Measurements from ENCODE around the gene VAMP1.
"Not testable (repeated sequence)": the region's sequence is repeated elsewhere in the genome, so short reads cannot be mapped to it uniquely, and the experiment has no call there.

The VAMP1 gene

DNA sequence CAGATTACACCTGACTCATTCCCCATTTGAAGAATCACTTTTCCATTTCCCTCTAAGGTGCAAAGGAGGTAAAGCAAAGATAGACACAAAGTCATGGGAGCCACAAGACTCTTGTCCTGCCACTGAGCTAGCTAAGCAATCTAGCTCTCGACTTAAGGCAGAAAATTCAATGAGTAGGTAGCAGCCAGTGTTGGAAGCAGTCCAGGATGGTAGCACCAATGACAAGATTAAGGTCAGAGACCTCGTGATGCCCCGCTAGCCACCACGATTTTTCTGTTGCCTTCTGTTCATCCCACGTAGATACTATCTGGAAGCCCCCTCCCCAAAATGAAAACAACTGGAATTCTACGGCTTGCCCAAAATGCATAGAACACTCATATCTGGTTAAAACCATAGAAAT, 1.4 kb downstream of the VAMP1 start:
- DNase-seq: no peak

DNA sequence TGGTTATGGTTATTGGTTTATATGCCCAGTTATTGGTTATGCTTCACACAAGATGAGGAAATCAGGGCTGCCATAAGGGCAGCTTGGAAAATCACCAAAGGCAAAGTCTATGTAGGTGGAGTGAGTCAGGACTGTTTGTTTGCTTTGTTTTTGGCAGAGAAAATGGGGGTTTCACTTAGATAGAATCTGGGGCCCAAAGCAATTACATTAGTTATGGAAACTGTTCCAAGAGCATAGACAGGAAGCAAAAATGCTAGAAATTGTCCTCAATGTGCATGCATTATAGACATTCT, 2.2 kb downstream of the VAMP1 start:
- DNase-seq: no peak

GRCh38 chr12:6467571-6468282, 2.8 kb downstream of the VAMP1 start:
- not testable (repeated sequence) for DNase-seq

DNA sequence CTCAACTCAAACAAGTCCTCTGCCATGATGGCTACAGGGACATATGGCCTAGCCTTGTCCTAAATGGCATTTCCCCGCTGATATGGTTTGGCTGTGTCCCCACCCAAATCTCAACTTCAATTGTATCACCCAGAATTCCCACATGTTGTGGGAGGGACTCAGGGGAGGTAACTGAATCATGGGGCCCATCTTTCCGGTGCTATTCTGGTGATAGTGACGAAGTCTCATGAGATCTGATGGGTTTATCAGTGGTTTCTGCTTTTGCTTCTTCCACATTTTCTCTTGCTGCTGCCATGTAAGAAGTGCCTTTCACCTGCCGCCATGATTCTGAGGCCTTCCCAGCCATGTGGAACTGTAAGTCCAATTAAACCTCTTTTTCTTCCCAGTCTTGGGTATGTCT, 3.7 kb downstream of the VAMP1 start:
- not testable (repeated sequence) for DNase-seq

DNA sequence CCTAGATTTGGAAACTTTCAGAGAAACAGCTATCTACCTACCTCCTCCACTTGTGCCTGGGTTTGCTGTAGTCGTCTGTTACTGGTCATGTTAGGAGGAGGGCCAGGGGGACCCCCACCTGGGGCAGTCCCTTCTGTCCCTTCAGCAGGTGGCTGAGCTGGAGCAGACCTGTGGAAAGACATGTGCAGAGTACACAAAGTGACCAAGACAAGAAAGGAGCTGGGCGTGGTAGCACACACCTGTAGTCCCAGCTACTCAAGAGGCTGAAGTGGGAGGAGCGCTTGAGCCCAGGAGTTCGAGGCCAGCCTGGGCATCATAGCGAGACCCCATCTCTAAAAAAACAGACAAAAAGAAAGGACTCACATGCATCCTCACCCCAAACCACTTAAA, 4.3 kb downstream of the VAMP1 start:
- DNase-seq: no peak

DNA sequence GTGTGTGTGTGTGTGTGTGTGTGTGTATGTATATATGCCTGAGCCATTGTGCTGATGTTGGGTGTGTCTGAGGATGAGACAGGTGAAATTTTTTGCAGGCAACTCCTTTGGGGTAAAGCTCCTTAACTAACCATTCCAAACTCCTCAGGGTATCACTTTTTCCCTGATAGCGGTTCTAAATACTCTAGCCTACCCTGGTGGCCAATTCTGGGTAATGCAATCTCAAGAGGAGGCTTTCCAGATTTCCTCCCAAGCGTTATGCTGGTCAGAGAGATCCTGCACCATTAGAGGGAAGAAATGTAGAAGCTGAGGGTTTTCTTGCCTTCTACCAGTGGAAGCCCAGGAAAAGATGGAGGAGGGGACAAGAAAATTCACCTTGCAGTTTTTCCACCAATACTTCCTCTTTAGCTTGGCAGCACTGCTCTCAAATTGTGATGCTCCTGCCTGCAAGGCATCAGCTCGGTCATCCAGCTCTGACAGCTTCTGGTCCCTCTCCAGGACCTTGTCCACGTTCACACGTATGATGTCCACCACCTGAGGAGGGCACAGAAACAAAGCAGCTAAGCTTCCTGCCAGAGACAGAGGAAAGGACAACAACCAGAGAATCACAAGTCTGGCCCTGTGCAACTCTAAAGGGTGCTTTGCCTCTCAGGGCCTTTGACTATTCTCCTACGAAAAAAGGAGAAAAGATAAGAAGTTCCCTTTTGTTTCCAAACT, 4.9 kb downstream of the VAMP1 start:
- peak; percentile 35 for DNase-seq

GRCh38 chr12:6464531-6464930, 5.9 kb downstream of the VAMP1 start:
- no peak for DNase-seq

DNA sequence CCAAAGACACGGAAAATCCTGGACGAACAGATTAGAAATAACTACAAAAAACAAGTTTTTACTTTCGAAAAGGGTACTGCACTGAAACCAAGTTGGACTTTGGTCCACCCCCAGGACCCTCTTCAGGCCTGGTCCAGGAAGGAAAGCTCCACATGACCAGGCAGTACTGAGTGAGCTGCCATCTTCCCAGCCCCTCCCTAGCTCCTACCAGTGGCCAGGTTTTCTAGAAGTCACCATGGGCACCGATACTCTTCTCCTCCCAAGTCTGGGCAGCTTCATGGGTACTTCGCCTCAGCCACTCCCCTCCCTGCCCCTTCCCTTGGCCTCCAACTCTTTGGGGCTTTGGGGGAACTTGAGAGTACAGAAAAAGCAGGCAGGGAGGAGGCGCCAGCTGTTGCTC, 6.6 kb downstream of the VAMP1 start:
- no peak for DNase-seq

DNA sequence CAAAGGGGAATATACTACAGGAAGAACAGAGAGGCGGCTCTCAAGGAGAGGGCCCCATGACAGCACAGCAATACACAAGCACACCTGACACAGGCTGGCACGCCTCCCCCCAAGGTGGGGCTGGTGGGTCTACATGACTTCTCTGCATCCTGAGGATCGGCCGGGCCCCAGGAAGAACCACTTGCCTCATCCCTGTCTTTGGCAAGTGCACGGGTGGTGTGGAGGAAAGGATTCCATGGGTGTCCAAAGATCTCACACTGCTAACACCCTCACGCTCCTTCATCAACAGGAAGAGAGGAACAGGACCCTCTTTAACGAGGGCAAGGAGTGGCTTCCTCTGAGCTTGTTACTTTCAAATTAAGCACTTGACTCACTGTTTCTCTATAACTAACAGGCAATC, 7.3 kb downstream of the VAMP1 start:
- DNase-seq: no peak

DNA sequence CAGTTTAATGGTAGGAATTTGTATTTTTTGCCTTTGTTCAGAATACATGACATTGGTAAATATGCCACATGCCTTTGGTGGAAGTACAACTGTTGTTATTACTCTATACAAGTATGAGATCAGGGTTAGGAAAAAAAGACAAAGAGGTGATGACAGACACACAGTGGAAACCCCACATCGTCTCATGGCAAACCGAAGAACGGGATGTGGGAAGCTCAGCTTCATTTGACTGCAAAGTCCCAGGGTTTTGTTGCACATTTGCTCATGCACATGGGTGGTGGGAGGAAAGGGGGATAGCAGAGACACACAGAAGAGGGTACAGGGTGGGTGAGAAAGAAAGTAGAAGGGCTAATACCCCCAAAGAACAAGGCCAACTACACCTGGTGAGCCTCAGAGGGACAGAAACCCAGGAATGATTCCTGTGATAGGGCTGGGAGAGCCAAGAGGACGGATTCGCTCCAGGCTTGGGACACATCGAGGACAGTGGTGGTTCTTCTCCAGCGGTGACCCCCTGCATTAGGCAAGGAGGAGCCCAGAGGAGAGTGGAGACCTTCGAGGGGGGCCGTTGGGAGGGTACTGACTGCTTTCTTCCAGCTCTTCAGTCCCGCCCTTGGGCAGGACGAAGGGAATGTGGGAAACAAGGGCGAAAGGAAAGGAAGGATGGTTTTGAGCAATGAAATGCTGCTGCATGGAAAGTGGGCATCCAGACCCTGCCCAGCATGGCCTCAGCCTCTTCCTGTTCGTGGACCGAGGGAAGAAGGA, 8.1 kb downstream of the VAMP1 start:
- peak; percentile 49 for DNase-seq

DNA sequence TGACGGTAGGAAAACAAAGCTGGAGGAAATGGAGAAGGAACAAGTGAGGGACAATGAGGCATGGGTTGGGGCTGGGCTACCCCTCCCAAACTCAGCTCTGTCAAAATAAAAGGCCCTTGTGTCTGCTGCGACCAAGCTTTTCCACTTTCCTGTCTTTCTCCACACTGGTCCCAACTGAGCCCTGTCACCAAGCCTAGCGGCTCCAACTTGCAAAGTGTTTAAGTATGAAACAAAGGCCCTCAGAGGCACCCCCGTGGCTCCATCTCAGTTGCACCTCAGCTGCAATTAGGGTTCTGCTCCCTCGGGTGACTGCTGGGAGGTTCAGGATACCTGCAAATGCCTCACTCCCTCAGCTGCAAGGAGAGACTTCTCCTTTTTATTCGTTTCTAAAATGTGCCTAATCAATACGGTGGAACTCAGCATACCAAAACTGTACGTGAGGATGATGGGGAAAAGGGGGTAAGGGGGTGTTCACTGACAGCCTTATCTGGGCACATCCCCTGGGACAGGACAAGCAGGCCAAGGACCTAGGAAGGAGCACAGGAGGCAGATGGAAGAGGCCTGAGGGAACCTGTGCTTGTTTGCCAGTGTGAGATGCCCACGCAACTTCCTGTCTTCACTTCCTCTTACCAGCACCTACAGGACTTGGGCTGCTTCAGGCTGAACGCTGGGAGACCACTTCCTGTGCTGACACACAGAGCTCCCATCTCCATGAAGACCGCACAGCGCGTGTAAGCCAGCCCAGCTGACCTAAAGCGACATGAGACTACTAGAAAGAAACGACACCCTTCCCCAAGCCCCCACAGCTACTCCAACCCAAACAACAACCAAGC, 8.9 kb downstream of the VAMP1 start:
- DNase-seq: peak; percentile 80

DNA sequence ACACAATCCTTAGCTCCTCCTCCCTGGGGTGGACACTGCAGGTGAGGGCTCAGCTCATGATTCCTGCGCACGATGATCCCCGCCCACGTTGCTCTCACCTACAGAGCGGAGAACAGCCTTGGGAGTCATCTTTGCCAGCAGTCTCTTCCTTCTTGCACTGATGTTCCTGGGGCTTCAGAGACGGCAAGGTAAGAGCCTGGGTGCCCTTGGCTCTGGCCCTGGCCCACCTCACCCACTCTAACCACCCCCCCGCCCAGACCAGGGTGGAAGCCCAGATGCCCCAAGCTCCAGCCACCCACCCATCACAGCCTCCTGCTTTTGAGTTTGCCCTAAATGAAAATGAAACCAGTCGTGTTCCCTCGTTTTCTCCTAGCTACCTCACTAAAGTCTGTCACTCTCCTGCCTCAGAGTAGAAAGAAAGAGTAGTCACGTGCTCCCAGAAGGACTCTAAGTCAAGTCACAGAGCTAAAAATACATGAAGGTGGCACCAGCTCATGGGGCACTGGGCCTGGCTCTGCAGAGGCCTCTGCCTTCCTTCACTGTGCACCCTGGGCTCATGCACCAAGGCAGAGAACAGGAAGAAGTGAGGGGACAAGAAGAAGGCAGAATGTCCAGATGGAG, 9.6 kb downstream of the VAMP1 start:
- peak; percentile 40 for DNase-seq

- DNase-seq: no peak
These were observed 11.5 kb downstream of the VAMP1 start for GRCh38 chr12:6459004-6459337.

DNA sequence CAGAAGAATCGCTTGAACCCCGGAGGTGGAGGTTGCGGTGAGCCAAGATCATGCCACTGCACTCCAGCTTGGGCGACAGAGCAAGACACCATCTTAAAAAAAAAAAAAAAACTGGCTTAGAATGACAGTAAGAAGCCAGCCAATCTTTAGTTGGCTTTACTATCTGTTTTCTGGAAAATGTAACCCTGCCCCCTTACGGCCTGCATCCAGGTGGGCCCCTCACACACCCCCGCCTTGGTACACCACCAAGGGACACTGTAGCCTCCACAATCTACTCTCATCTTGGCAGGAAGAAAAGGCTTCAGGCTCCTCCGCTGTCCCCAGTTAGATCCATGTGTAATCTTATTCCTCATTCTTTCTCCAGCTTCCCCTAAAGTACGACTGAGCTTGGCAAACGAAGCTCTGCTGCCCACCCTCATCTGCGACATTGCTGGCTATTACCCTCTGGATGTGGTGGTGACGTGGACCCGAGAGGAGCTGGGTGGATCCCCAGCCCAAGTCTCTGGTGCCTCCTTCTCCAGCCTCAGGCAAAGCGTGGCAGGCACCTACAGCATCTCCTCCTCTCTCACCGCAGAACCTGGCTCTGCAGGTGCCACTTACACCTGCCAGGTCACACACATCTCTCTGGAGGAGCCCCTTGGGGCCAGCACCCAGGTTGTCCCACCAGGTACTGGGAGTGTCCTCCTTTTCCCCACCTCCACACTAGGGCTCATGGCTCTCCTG, 12.0 kb downstream of the VAMP1 start:
- no peak for DNase-seq

DNA sequence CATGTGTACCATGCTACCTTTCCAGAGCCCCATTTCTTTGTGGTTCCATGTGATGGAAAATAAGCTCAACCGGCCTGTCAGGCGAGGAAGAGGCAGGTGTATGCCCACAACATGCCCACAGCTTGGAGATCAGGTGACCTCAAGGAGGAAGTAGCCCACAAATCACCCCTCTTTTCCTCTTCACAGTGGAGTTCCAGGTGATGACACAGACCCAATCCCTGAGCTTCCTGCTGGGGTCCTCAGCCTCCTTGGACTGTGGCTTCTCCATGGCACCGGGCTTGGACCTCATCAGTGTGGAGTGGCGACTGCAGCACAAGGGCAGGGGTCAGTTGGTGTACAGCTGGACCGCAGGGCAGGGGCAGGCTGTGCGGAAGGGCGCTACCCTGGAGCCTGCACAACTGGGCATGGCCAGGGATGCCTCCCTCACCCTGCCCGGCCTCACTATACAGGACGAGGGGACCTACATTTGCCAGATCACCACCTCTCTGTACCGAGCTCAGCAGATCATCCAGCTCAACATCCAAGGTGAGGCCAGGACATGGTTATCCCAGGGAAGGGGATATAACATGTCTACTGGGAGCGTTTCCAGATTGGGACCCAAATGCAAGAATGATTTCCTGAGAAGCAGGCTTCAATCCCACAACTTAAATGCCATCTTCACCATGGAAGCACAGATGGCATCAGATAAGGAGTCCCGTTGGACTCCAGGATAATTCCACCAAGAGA, 13.1 kb downstream of the VAMP1 start:
- DNase-seq: no peak

- peak; percentile 35 for DNase-seq
These were observed 17.4 kb downstream of the VAMP1 start for GRCh38 chr12:6452944-6453630.

DNA sequence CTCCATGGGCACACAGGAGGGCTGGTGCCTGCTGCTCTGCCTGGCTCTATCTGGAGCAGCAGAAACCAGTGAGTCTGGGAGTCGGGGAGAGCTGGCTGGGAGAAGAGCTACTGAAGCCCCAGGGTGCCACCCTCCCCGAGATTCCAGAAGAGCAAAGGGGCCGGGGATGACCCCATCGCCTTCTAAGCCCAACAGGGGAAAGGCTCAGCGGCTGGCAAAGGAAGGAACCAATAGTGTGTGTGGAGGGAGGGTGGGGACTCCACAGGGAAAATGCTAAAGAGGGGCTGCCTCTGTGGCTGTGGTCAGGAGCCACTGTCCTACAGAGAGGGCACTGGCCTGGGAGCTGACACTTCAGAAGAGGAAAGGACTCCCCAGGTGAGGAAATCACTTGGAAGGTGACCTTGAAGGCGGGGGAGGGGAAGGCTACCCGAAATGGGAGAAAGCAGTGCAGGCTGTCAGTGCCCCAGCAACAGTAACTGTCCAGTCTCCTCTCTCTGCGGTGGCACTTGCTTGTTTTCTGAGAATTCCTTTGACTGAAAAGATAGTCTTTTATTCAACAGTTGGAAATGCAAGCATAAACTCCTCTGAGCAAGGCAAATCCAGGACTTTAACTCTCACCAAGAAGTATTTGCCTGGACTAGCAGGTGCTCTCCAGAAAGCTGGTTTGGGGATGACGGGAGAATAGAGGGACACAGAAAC, 18.1 kb downstream of the VAMP1 start:
- DNase-seq: peak; percentile 31

DNA sequence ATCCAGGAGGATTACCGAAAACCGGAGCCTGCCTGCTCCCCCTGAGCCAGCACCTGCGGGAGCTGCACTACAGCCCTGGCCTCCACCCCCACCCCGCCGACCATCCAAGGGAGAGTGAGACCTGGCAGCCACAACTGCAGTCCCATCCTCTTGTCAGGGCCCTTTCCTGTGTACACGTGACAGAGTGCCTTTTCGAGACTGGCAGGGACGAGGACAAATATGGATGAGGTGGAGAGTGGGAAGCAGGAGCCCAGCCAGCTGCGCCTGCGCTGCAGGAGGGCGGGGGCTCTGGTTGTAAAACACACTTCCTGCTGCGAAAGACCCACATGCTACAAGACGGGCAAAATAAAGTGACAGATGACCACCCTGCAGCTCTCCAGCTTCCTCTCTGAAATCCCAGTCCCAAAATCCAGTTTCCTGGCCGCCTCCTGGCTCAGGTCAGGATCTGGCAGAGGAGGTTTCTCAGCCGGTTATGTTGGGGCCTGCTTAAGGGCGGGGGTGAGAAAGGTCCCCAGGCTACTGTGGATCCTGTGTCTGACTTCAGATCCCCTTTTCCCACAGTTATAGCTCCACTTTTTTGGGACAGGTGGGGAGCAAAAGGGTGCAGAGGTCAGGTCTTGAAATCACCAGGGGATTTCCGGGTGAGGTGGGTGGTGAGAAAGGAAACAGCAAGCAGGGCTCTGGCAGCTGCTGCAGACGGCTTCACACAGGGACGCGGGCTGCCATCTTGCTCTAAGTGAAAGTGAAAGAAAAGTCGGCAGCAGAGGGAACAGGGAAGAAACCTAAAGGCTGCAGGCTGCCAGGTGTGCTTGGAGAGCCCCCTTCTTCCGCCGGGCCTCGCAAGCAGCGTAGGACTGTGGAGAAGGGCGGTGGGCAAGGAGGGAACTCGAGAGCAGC, 18.9 kb downstream of the VAMP1 start, which contains the start of gene TAPBPL:
TAPBPL (plus strand) TSS at position 695 of the 897 bp plus-strand sequence. CDS start 207 bp downstream, outside the sequence.
- peak; percentile 82 for DNase-seq

- peak; percentile 31 for DNase-seq
These were observed 19.6 kb downstream of the VAMP1 start for GRCh38 chr12:6450869-6451347.
